Measurements from ENCODE around the gene HSPA12A.

DNA sequence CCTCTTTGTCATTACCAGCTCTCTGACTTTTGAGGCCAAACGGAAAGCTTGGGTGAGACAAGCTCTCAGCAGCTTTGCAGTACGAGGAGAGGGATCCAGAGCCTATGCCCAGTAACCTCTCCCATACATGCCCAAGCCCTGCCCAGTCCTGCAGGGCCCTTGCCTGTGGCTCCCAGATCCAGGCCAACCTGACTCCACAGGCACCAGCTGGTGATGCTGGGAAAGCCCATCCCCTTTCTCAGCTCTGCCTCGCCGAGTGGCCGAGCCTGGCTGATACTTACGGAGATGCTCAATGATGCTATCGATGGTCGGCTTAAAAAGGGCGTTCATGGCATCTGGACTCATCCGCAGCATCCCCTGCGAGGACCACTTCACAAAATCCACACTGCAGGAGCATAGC is 66.2 kb downstream of the HSPA12A start:
- TF ChIP-seq, protein P1, sequence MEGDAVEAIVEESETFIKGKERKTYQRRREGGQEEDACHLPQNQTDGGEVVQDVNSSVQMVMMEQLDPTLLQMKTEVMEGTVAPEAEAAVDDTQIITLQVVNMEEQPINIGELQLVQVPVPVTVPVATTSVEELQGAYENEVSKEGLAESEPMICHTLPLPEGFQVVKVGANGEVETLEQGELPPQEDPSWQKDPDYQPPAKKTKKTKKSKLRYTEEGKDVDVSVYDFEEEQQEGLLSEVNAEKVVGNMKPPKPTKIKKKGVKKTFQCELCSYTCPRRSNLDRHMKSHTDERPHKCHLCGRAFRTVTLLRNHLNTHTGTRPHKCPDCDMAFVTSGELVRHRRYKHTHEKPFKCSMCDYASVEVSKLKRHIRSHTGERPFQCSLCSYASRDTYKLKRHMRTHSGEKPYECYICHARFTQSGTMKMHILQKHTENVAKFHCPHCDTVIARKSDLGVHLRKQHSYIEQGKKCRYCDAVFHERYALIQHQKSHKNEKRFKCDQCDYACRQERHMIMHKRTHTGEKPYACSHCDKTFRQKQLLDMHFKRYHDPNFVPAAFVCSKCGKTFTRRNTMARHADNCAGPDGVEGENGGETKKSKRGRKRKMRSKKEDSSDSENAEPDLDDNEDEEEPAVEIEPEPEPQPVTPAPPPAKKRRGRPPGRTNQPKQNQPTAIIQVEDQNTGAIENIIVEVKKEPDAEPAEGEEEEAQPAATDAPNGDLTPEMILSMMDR (IDR thresholded peaks at IDR 0.05): no peak
- no peak for TF ChIP-seq FOSL2 (IDR thresholded peaks at IDR 0.05)
- no peak for TF ChIP-seq FOSL2 (CRISPR knock-in tag; IDR thresholded peaks at IDR 0.05)
- no peak for TF ChIP-seq JUN (IDR thresholded peaks at IDR 0.05)
- TF ChIP-seq, protein P2, sequence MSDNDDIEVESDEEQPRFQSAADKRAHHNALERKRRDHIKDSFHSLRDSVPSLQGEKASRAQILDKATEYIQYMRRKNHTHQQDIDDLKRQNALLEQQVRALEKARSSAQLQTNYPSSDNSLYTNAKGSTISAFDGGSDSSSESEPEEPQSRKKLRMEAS (IDR thresholded peaks at IDR 0.05): no peak
- no peak for TF ChIP-seq CHD4 (IDR thresholded peaks at IDR 0.05; ENCODE audit: borderline replicate concordance)
- no peak for TF ChIP-seq POLR2A (IDR thresholded peaks at IDR 0.05; ENCODE audit: low read length)
- TF ChIP-seq ZNF302 (CRISPR knock-in tag; IDR thresholded peaks at IDR 0.05): no peak
